Lung (tissue), 12 donors: ENCODE measurements around the gene NGEF. TPM values are rescaled to one million over a fixed set of nuclear protein-coding genes. Genes with fewer than 3 reads are reported as not detected.

ENCODE experiments used
- ATAC-seq: fragments of 200-7000 bp; cut with Tn5 transposase; one replicate; pipeline ENCODE4 v1.9.1; 2020; ENCODE audit warnings: moderate number of reproducible peaks; ENCODE audit not compliant: insufficient read depth, low FRiP score
- DNase-seq, 3 donors: peaks; one replicate each; pipeline ENCODE4 v3.0.0-alpha.2; 2013 to 2017
- H3K27ac ChIP-seq, 2 donors: one replicate each; pipeline ENCODE4 v1.5.1; 2013; ENCODE audit warnings: mild to moderate bottlenecking in 2 of 2, moderate library complexity in 2 of 2, control low read depth in 1 of 2, inconsistent platforms in 1 of 2, low read depth in 1 of 2, low read length in 1 of 2
- H3K27me3 ChIP-seq, 3 donors: one replicate each; pipeline ENCODE4 v1.5.1; 2013; ENCODE audit warnings: low read length in 2 of 3; ENCODE audit not compliant: control insufficient read depth in 3 of 3, insufficient read depth in 3 of 3
- H3K36me3 ChIP-seq, 4 donors: one replicate each; pipeline ENCODE4 v1.5.1; 2013; ENCODE audit warnings: low read length in 4 of 4, mild to moderate bottlenecking in 1 of 4, moderate library complexity in 1 of 4; ENCODE audit not compliant: control insufficient read depth in 4 of 4, insufficient read depth in 4 of 4
- H3K4me1 ChIP-seq, 5 donors: one replicate each; pipeline ENCODE4 v1.5.1; 2013; ENCODE audit warnings: low read length in 5 of 5, mild to moderate bottlenecking in 2 of 5, moderate library complexity in 1 of 5; ENCODE audit not compliant: control insufficient read depth in 5 of 5, insufficient read depth in 5 of 5
- H3K4me3 ChIP-seq: one replicate; pipeline ENCODE4 v1.5.1; 2013; ENCODE audit warnings: mild to moderate bottlenecking, control low read depth, moderate library complexity
- H3K9ac ChIP-seq, 2 donors: one replicate each; pipeline ENCODE4 v1.5.1; 2013; ENCODE audit warnings: low read length in 2 of 2, control low read depth in 1 of 2; ENCODE audit not compliant: insufficient read depth in 1 of 2
- H3K9me3 ChIP-seq, 4 donors: one replicate each; pipeline ENCODE4 v1.5.1; 2013; ENCODE audit warnings: low read length in 3 of 4, mild to moderate bottlenecking in 1 of 4, moderate library complexity in 1 of 4; ENCODE audit not compliant: control insufficient read depth in 4 of 4, insufficient read depth in 3 of 4
- CTCF ChIP-seq: IDR thresholded peaks from 2 replicates; pipeline ENCODE4 v1.5.1; 2012; ENCODE audit warnings: mild to moderate bottlenecking; ENCODE audit errors: control extremely low read depth, extremely low read depth
- WGBS, 2 donors: extraction: QIAGEN DNeasy Blood & Tissue Kit; methylation state at CpG; one replicate each; pipeline ENCODE4 v1.1.7; 2013; 5-methylcytosine and 5-hydroxymethylcytosine counted together
- polyA plus RNA-seq, 2 donors: library from polyadenylated mRNA; stranded (reverse); fragments of 200-250 nt; gene quantifications; one replicate each; pipeline ENCODE4 v1.2.1, GENCODE V29; 2013
- total RNA-seq, 2 donors: library from RNA; depleted of rRNA in 1 of 2; stranded (reverse); fragments of >200 nt in 1 of 2; gene quantifications; one replicate each; pipeline ENCODE4 v1.2.1, GENCODE V29; 2014 to 2021
- donor health status: control.
- donor health status: control.
- donor health status: Bipolar disorder and iron deficiency.
- donor health status: healthy.
- donor health status: DM: yes; HTN: yes; CAD: no.

Gene NGEF
- total and polyA plus RNA-seq, 4 donors, result 0.35 to 2.4 (median 1.5) TPM

- no peak overlapping the region for H3K9ac ChIP-seq
- no peak for DNase-seq
- 88 to 95% methylated on average over 10 of the region's 10 CpGs for WGBS, 2 donors
- H3K4me3 ChIP-seq, result no peak overlapping the region
- peaks cover 0 to 2% (median 0%) of the 10 kb centered on the region in 4 donors for H3K9me3 ChIP-seq
- peaks cover 0 to 12% (median 0%) of the 10 kb centered on the region in 5 donors for H3K4me1 ChIP-seq
- no peak overlapping the region for H3K27ac ChIP-seq
- no peaks in the 10 kb centered on the region for H3K27me3 ChIP-seq
- H3K36me3 ChIP-seq, result no peaks in the 10 kb centered on the region
- no peak for TF ChIP-seq CTCF
- no peak for ATAC-seq
Measured at GRCh38 chr2:232977438-232977971, 35.6 kb downstream of the NGEF start.

GRCh38 chr2:232976666-232977437 lies 36.2 kb downstream of the NGEF start:
- no peak for ATAC-seq
- WGBS, 2 donors, result 87 to 90% methylated on average over 20 of the region's 20 CpGs
- Histone ChIP-seq H3K4me3 (no peak overlapping the region), H3K36me3 (no peaks in the 10 kb centered on the region), H3K27me3 (no peaks in the 10 kb centered on the region), H3K9me3 (peaks cover 0 to 2% (median 0%) of the 10 kb centered on the region in 4 donors), H3K27ac (no peak overlapping the region), H3K4me1 (peaks cover 0 to 12% (median 0%) of the 10 kb centered on the region in 5 donors), H3K9ac (no peak overlapping the region)
- no peak for TF ChIP-seq CTCF
- no peak for DNase-seq

- DNase-seq (no peak), ATAC-seq (no peak)
- Histone ChIP-seq H3K27ac (no peak overlapping the region), H3K4me1 (peaks cover 0 to 12% (median 0%) of the 10 kb centered on the region in 5 donors), H3K27me3 (no peaks in the 10 kb centered on the region), H3K4me3 (no peak overlapping the region), H3K36me3 (no peaks in the 10 kb centered on the region), H3K9ac (no peak overlapping the region), H3K9me3 (peaks cover 0 to 2% (median 0%) of the 10 kb centered on the region in 4 donors)
- 92 to 94% methylated on average over 4 of the region's 4 CpGs for WGBS, 2 donors
- no peak for TF ChIP-seq CTCF
Measured at GRCh38 chr2:232976176-232976575, 36.9 kb downstream of the NGEF start.
